Ovary (tissue), 9 donors: ENCODE measurements around the gene XYLT1. TPM values are rescaled to one million over a fixed set of nuclear protein-coding genes. Genes with fewer than 3 reads are reported as not detected.

Experiments used
- DNase-seq, 5 donors: peaks; one replicate each; pipeline ENCODE4 v3.0.0-alpha.2; 2019 to 2020
- H3K27ac ChIP-seq, 2 donors: fragments of 200-600 bp; one replicate each; pipeline versions ENCODE4 v1.5.1 to v1.8.0; 2019 to 2022
- H3K27me3 ChIP-seq: fragments of 200-600 bp; one replicate; pipeline ENCODE4 v1.8.0; 2022
- H3K36me3 ChIP-seq: fragments of 200-600 bp; sonication (generic); one replicate; pipeline ENCODE4 v1.5.1; 2019
- H3K4me1 ChIP-seq: one replicate; pipeline ENCODE4 v1.8.1; 2013; ENCODE audit warnings: mild to moderate bottlenecking, moderate library complexity; ENCODE audit not compliant: insufficient read depth
- H3K4me3 ChIP-seq: fragments of 200-600 bp; sonication (generic); one replicate; pipeline ENCODE4 v1.5.1; 2017
- H3K9me3 ChIP-seq, 2 donors: fragments of 200-600 bp in 1 of 2; sonication (generic) in 1 of 2; one replicate each; pipeline versions ENCODE4 v1.5.1 to v1.8.1; 2013 to 2019; ENCODE audit warnings: mild to moderate bottlenecking in 1 of 2, moderate library complexity in 1 of 2
- EP300 ChIP-seq: sonication (generic); formaldehyde crosslinking; IDR thresholded peaks from one replicate; pipeline ENCODE4 v1.6.1; 2017; ENCODE audit warnings: antibody characterized with exemption
- POLR2A ChIP-seq: fragments of 450-650 bp; IDR thresholded peaks from one replicate; pipeline ENCODE4 v1.6.1; 2017; ENCODE audit warnings: antibody characterized with exemption, mild to moderate bottlenecking, moderate library complexity
- WGBS, 3 donors: extraction: QIAGEN DNeasy Blood & Tissue Kit in 1 of 3; methylation state at CpG; one replicate each; pipeline versions ENCODE4 v1.1.5 to v1.1.7; 2013 to 2017; 5-methylcytosine and 5-hydroxymethylcytosine counted together
- intact Hi-C, 4 donors: fragments of 100-400 bp; cut with DNase I; formaldehyde crosslinking; loops; one replicate each; pipeline versions ENCODE4 v1.11.0 to v1.15.1; 2022 to 2023
- polyA plus RNA-seq, 2 donors: library from polyadenylated mRNA; stranded (reverse); fragments of 200-250 nt in 1 of 2; fragments of 350-450 nt in 1 of 2; fragmentation: Illumina TruSeq in 1 of 2; extraction: RNeasy Lipid Tissue Mini Kit (QIAGEN cat#74804) in 1 of 2; gene quantifications; one replicate each; pipeline ENCODE4 v1.2.3, GENCODE V29; 2013 to 2014
- total RNA-seq, 7 donors: library from RNA; depleted of rRNA in 2 of 7; stranded (reverse); fragments of >200 nt in 2 of 7; fragmentation: NEBNext Ultra II Directional in 3 of 7; extraction: Animal tissue kit (Norgen Biotek cat#: 25700) in 3 of 7; gene quantifications; one replicate each; pipeline versions ENCODE4 v1.1.0 to v1.2.4, GENCODE V29; 2016 to 2023
- TF ChIP-seq, protein P1 (sequence below), 3 donors: fragments of 450-650 bp in 2 of 3; fragments of 200-600 bp in 1 of 3; IDR thresholded peaks; one replicate each; pipeline versions ENCODE4 v1.5.1 to v1.8.0; 2016 to 2022; ENCODE audit warnings: antibody characterized with exemption in 3 of 3, mild to moderate bottlenecking in 1 of 3
- donor health status: DM: no; HTN: no; CAD: no; lungs with moderate emphysema.
- donor health status: DM: no; HTN: no; CAD: no.
- donor health status: Bipolar disorder and iron deficiency.
- donor health status: DM: yes; HTN: yes; CAD: no.
- donor health status: DM: no; HTN: no; CAD: no.
- donor health status: DM: yes; HTN: yes; CAD: no.

Gene XYLT1
- total and polyA plus RNA-seq, 9 donors, result 3.2 to 38.0 (median 17.3) TPM

DNA sequence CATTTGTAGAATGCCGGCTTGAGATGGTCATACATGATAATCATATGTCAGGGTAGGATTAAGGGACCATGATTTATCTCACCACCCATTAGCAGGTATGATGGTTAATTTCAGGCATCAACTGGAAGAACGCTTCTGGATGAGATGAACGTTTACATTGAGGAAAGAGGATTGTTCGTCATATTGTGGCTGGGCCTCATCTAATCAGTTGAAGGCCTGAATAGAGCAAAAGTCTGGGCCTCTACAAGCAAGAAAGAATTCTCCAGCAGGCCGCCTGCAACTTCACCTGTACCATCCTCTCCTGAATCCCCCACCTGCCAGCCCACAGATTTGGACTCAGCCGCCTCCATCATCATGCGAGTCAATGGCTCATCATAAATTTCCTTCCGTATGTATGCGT, 30.6 kb upstream of the XYLT1 start:
- intact Hi-C loops, result no loop called here

DNA sequence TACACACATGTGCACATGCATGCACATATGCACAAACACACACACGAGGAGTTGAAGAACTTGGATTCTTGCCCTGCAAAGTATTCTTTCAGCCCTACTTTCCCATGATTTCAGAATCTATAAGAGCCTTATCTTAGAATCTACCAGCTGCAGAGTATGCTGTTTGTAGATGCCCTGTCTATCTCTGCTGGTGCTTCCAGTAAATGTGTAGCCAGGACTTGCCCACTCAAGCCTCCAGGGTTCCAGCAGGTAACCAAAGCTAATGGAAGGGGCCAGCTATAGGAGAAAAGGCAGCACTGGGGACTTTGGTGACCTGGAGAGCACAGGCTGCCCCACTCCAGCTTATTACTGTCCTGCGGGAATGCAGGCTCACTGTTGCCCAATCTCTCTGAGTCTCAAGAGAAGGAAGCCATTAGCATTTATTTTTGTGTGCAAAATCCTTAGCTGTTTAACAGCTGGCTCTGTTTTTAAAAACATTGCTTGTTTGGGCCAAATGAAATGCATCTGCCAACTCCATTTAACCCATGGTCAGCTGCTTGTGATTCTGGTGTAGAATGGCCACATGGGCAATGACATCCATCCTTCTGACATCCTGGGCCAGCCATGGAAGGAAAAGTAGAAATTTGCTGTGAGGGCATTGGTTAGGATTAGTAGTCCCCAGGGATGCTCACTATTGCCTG, 28.6 kb upstream of the XYLT1 start:
- intact Hi-C loops, result no loop called here
- Histone ChIP-seq H3K9me3 (no peaks in the 10 kb centered on the region), H3K4me1 (peaks cover 6% of the 10 kb centered on the region), H3K27me3 (no peaks in the 10 kb centered on the region), H3K27ac (no peak overlapping the region), H3K4me3 (no peak overlapping the region), H3K36me3 (no peaks in the 10 kb centered on the region)
- TF ChIP-seq POLR2A (no peak), EP300 (no peak)
- TF ChIP-seq, protein P1, sequence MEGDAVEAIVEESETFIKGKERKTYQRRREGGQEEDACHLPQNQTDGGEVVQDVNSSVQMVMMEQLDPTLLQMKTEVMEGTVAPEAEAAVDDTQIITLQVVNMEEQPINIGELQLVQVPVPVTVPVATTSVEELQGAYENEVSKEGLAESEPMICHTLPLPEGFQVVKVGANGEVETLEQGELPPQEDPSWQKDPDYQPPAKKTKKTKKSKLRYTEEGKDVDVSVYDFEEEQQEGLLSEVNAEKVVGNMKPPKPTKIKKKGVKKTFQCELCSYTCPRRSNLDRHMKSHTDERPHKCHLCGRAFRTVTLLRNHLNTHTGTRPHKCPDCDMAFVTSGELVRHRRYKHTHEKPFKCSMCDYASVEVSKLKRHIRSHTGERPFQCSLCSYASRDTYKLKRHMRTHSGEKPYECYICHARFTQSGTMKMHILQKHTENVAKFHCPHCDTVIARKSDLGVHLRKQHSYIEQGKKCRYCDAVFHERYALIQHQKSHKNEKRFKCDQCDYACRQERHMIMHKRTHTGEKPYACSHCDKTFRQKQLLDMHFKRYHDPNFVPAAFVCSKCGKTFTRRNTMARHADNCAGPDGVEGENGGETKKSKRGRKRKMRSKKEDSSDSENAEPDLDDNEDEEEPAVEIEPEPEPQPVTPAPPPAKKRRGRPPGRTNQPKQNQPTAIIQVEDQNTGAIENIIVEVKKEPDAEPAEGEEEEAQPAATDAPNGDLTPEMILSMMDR (IDR thresholded peaks at IDR 0.05), result no peak
- DNase-seq, result no peak
- 6 to 19% (median 10%) methylated on average over 2 of the region's 2 CpGs for WGBS, 3 donors

More for the DNA sequence above, 30.6 kb upstream of the XYLT1 start:
- Histone ChIP-seq H3K27me3 (no peaks in the 10 kb centered on the region), H3K9me3 (no peaks in the 10 kb centered on the region), H3K4me1 (peaks cover 6% of the 10 kb centered on the region), H3K36me3 (no peaks in the 10 kb centered on the region), H3K4me3 (no peak overlapping the region), H3K27ac (no peak overlapping the region)
- DNase-seq, result no peak
- TF ChIP-seq, protein P1 (IDR thresholded peaks at IDR 0.05), result no peak
- TF ChIP-seq POLR2A, result no peak
- no peak for TF ChIP-seq EP300
- 81 to 83% (median 83%) methylated on average over 9 of the region's 9 CpGs for WGBS, 3 donors

DNA sequence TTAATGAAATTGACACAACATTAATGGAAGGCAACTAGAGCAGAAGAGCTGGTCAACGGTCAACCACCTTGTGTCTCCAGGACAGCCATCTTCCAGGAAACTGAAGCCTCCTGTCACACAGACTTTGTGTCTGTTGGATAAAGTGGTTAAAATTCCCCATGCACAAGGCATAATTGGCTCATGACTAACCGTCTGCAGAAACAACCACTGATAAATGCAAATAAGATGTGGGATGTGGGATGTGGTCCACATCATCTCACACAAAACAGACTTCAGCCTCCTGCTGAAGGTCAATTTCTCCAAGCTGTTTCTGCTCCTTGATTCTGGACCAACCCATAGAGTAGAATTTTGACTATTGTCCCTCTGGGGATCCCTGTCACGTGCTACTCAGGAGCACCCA, 26.9 kb upstream of the XYLT1 start:
- WGBS, 3 donors, result 38 to 59% (median 41%) methylated on average over 3 of the region's 3 CpGs
- DNase-seq, result no peak
- no peak overlapping the region for H3K4me3 ChIP-seq
- TF ChIP-seq EP300 (no peak), POLR2A (no peak)
- TF ChIP-seq, protein P1 (IDR thresholded peaks at IDR 0.05), result no peak
- H3K27me3 ChIP-seq, result no peaks in the 10 kb centered on the region
- no peak overlapping the region for H3K27ac ChIP-seq
- no peaks in the 10 kb centered on the region for H3K9me3 ChIP-seq
- intact Hi-C loops, result no loop called here
- H3K4me1 ChIP-seq, result peaks cover 6% of the 10 kb centered on the region
- no peaks in the 10 kb centered on the region for H3K36me3 ChIP-seq

DNA sequence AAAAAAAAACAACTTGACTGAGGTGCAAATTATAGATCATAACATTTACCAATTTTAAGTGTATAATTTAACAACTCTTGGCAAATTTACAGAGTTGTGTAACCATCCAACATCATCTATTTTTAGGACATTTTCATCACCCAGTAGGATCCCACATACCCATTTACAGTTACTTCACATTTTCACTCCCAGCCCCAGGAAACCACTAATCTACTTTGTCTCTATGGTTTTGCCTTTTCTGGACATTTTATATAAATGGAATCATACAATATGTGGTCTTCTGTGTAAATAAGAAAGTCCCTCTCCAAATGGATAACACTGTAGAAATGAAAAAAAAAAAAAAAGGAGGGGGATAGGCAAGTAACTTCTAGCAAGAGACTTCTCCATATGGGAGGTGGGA, 26.1 kb upstream of the XYLT1 start:
- no peak for DNase-seq
- intact Hi-C loops, result no loop called here
- Histone ChIP-seq H3K36me3 (no peaks in the 10 kb centered on the region), H3K9me3 (no peaks in the 10 kb centered on the region), H3K4me1 (peaks cover 6% of the 10 kb centered on the region), H3K27me3 (no peaks in the 10 kb centered on the region), H3K27ac (no peak overlapping the region), H3K4me3 (no peak overlapping the region)
- TF ChIP-seq, protein P1 (IDR thresholded peaks at IDR 0.05), result no peak
- TF ChIP-seq POLR2A, result no peak
- no peak for TF ChIP-seq EP300
